ENCODE results near the gene RS1. TPM values are rescaled to one million over a fixed set of nuclear protein-coding genes. Genes with fewer than 3 reads are reported as not detected.
A peak's percentile ranks its signal among the peaks of the same experiment; 100 is the strongest.

RS1 gene
- total and polyA plus RNA-seq, 2 of the 13 experiments (the other 11 are each of a cell fraction or from before 2014, with no cell fraction given): not detected

GRCh38 chrX:18701621-18702361 lies 29.9 kb upstream of the RS1 start:
- Histone ChIP-seq H3K4me3 (replicated peaks in 1 of 3; ENCODE audit: insufficient read depth in 1 of 3, low read depth in 2 of 3, low read length in 3 of 3) (no peak overlapping the region), H3K4me2 (ENCODE audit: low read depth, low read length) (no peak overlapping the region), H3K4me1 (ENCODE audit: insufficient read depth, low read length) (no peaks in the 10 kb centered on the region), H3K9ac (ENCODE audit: insufficient read depth, low read depth, low read length) (no peak overlapping the region), H2AFZ (ENCODE audit: low read length) (no peak overlapping the region), H3K9me3 (ENCODE audit: low read length) (no peaks in the 10 kb centered on the region), H3K27me3 (ENCODE audit: control insufficient read depth in 1 of 2, insufficient read depth in 2 of 2, low read length in 2 of 2) (no peaks in the 10 kb centered on the region), H4K20me1 (ENCODE audit: insufficient read depth, low read length) (no peaks in the 10 kb centered on the region), H3K36me3 (replicated peaks in 1 of 2; ENCODE audit: control insufficient read depth in 1 of 2, insufficient read depth in 2 of 2, low read length in 2 of 2) (no peaks in the 10 kb centered on the region), H3K79me2 (ENCODE audit: insufficient read depth, low read length) (no peaks in the 10 kb centered on the region), H3K27ac (ENCODE audit: extremely low read length, insufficient read depth, low read length) (no peak overlapping the region)
- ChIA-PET POLR2A (no interaction called here), CTCF (ENCODE audit: low intra/inter-chr PET ratio, low total read pairs) (no interaction called here)
- BruUV-seq (replicated peaks): no TSS peak
- FAIRE-seq (no peak), ATAC-seq (no peak), DNase-seq (ENCODE audit: low spot score) (peak; percentile 4)
- TF ChIP-seq CBX5 (CRISPR knock-in tag; IDR thresholded peaks at IDR 0.05; ENCODE audit: borderline replicate concordance) (no peak), NR1H2 (CRISPR knock-in tag; IDR thresholded peaks at IDR 0.05; ENCODE audit: borderline replicate concordance, low read depth) (no peak), ZNF563 (CRISPR knock-in tag; IDR thresholded peaks at IDR 0.05) (no peak), ZBTB43 (CRISPR knock-in tag; conservative IDR thresholded peaks at IDR 0.05) (no peak), THAP7 (CRISPR knock-in tag; IDR thresholded peaks at IDR 0.05) (no peak), TRIM24 (CRISPR knock-in tag; IDR thresholded peaks at IDR 0.05) (no peak), ZNF788 (CRISPR knock-in tag; IDR thresholded peaks at IDR 0.05; ENCODE audit: borderline replicate concordance) (no peak)
- intact Hi-C loops (cut with micrococcal nuclease; ENCODE audit: unreplicated experiment) (no loop called here), in situ Hi-C loops (cut with HindIII; ENCODE audit: extremely low pct_ligation_motif_present, low pct_unique_long_range_greater_than_20kb) (no loop called here)
- WGBS (ENCODE audit: low lambda C conversion rate): 14% methylated on average over 2 of the region's 5 CpGs
